CD8-positive, alpha-beta memory T cell (primary cell): ENCODE results near the gene CCNK. TPM values are rescaled to one million over a fixed set of nuclear protein-coding genes. Genes with fewer than 3 reads are reported as not detected.

Experiments used
- CTCF ChIA-PET: fragments of 350-600 bp; sonication (Branson Sonifier 250); formaldehyde crosslinking; loops from one replicate; lab custom pipeline; 2021; ENCODE audit warnings: antibody characterized with exemption; lab: Charles Lee
- POLR2A ChIA-PET: fragments of 350-600 bp; sonication (Branson Sonifier 250); formaldehyde crosslinking; loops from one replicate; lab custom pipeline; 2021; ENCODE audit warnings: antibody characterized with exemption; lab: Charles Lee
- DNase-seq, 5 donors: peaks; one replicate each; pipeline versions ENCODE4 v3.0.0 to v3.0.0-alpha.2; 2020 to 2022; ENCODE audit warnings: mixed read lengths in 1 of 5
- H3K27ac ChIP-seq: one replicate; pipeline ENCODE4 v1.7.0; 2013; ENCODE audit warnings: low read depth, mild to moderate bottlenecking, low read length, moderate library complexity
- H3K27me3 ChIP-seq: 2 replicates; pipeline ENCODE4 v1.7.0; 2013; ENCODE audit warnings: low read length, mild to moderate bottlenecking; ENCODE audit not compliant: insufficient read depth, poor library complexity, severe bottlenecking
- H3K36me3 ChIP-seq: 2 replicates; pipeline ENCODE4 v1.7.0; 2013; ENCODE audit warnings: mild to moderate bottlenecking, low read length, moderate library complexity; ENCODE audit not compliant: insufficient read depth
- H3K4me1 ChIP-seq: 2 replicates; pipeline ENCODE4 v1.7.0; 2013; ENCODE audit warnings: mild to moderate bottlenecking, low read length, moderate library complexity; ENCODE audit not compliant: insufficient read depth
- H3K4me3 ChIP-seq: 2 replicates; pipeline ENCODE4 v1.7.0; 2013; ENCODE audit warnings: mild to moderate bottlenecking, low read length
- H3K9me3 ChIP-seq: 2 replicates; pipeline ENCODE4 v1.7.0; 2013; ENCODE audit warnings: mild to moderate bottlenecking, low read length
- H3K27ac Mint-ChIP-seq, 8 donors: one replicate each; pipeline ENCODE4 v1.8.0; 2020 to 2021; ENCODE audit warnings: mixed read lengths in 8 of 8, mild to moderate bottlenecking in 6 of 8, inconsistent platforms in 3 of 8, moderate library complexity in 3 of 8
- H3K27me3 Mint-ChIP-seq, 2 donors: one replicate each; pipeline ENCODE4 v1.8.0; 2020 to 2021; ENCODE audit warnings: mixed read lengths in 2 of 2, mild to moderate bottlenecking in 1 of 2, moderate library complexity in 1 of 2
- H3K36me3 Mint-ChIP-seq, 3 donors: one replicate each; pipeline ENCODE4 v1.8.0; 2020 to 2021; ENCODE audit warnings: mixed read lengths in 3 of 3, inconsistent platforms in 1 of 3, mild to moderate bottlenecking in 1 of 3
- H3K4me1 Mint-ChIP-seq, 3 donors: one replicate each; pipeline ENCODE4 v1.8.0; 2020 to 2021; ENCODE audit warnings: mixed read lengths in 3 of 3, inconsistent platforms in 1 of 3, mild to moderate bottlenecking in 1 of 3
- H3K4me3 Mint-ChIP-seq, 7 donors: one replicate each; pipeline ENCODE4 v1.8.0; 2020 to 2021; ENCODE audit warnings: mixed read lengths in 7 of 7, mild to moderate bottlenecking in 6 of 7, moderate library complexity in 4 of 7, inconsistent platforms in 2 of 7
- H3K9me3 Mint-ChIP-seq, 5 donors: one replicate each; pipeline ENCODE4 v1.8.0; 2020 to 2022; ENCODE audit warnings: mixed read lengths in 5 of 5, mild to moderate bottlenecking in 3 of 5, moderate library complexity in 2 of 5, inconsistent platforms in 1 of 5
- polyA plus RNA-seq: library from polyadenylated mRNA; unstranded; fragments of 300-500 nt; fragmentation: Illumina TruSeq; gene quantifications from one replicate; pipeline ENCODE4 v1.2.3, GENCODE V29; 2021
- total RNA-seq, 2 experiments: library from RNA; stranded (reverse); gene quantifications; one replicate each; pipeline ENCODE4 v1.2.3, GENCODE V29; 2021

Gene CCNK
- total and polyA plus RNA-seq, 3 experiments from 2014 or later = 16.4 to 115 (median 110) TPM

DNA sequence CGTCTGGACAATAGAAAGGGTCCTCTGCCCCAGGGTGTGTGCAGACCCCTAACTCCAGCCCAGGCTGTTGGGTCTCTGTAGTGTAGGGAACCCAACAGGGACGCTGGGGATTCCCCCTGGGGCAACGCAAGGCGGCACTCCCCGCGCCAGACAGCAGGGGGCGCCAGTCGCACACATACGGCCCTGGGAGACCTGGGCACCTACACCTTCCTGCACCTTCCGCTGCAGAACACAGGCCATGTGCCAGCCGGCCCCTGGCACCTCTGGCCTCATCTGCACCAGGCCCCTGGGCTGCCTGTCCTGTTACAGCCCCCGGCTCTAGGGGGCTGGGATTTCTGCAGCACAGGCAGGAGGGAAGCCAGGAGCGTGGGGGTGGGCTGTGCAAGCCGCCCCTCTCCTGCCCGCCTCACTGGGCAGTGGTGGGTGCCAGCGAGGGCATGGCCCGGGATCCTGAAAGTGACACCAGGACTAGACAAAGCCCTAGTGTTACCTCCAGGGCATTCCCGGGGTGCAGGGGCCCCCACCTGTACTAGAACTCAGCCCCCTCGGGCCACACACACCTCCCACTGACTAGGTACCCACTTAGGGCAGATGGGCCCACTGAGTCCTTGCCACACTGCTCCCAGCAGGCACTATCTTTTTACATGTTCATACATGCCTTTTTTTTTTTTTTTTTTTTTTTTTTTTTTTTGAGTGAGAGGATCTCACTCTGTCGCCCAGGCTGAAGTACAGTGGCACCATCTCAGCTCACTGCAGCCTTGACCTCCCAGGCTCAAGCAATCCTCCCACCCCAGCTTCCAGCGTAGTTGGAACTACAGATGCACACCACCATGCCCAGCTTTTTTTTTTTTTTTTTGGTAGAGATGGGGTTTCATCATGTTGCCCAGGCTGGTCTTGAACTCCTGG lies 37.5 kb downstream of the CCNK start:
- no peaks in the 10 kb centered on the region for H3K9me3 ChIP-seq
- H3K27ac ChIP-seq = no peak overlapping the region
- Mint-ChIP-seq H3K27me3 (no peaks in the 10 kb centered on the region), H3K4me1 (peaks cover 0 to 3% (median 0%) of the 10 kb centered on the region in 3 donors), H3K27ac (no peak overlapping the region), H3K9me3 (no peaks in the 10 kb centered on the region), H3K36me3 (peaks cover 0 to 9% (median 0%) of the 10 kb centered on the region in 3 donors), H3K4me3 (no peak overlapping the region)
- ChIA-PET POLR2A (interaction anchor here (0.6 kb wide), 1 partner anchor 163 kb away, joined by 3 read pairs; no protein-coding TSS in a partner anchor), CTCF (interaction anchor here (0.6 to 1.5 kb wide), 7 partner anchors 27 to 110 kb away, joined by 3 to 8 read pairs (median 3); no protein-coding TSS in a partner anchor)
- no peaks in the 10 kb centered on the region for H3K27me3 ChIP-seq
- H3K36me3 ChIP-seq = no peaks in the 10 kb centered on the region
- DNase-seq = peak; percentile 69 to 85 (median 78)
- no peak overlapping the region for H3K4me3 ChIP-seq
- H3K4me1 ChIP-seq = no peaks in the 10 kb centered on the region

DNA sequence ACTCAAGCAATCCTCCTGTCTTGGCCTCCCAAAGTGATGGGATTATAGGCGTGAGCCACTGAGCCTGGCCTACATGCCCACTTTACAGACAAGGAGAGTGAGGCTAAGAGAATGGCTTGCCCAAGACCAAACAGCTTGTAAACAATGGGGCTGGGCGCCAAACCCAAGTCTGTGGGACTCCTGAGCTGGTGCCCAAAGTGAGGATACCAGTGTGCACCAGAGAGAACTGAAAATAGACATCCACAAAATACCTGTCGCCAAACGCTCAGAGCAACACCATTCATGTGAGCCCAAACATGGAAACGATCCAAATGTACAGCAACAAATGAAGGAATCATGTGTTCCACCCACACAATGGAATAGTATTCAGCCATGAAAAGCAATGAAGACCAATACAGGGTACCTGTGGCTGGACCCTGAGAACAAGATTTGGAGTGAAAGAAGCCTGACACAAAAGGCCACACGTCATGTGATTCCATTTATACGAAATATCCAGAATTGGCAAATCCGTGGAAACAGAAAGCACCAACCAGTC lies 38.2 kb downstream of the CCNK start:
- Mint-ChIP-seq H3K4me1 (peaks cover 0 to 3% (median 0%) of the 10 kb centered on the region in 3 donors), H3K27me3 (no peaks in the 10 kb centered on the region), H3K4me3 (no peak overlapping the region), H3K9me3 (no peaks in the 10 kb centered on the region), H3K27ac (peak overlapping the region in 1 of 8 donors; percentile 88), H3K36me3 (peaks cover 0 to 3% (median 0%) of the 10 kb centered on the region in 3 donors)
- H3K9me3 ChIP-seq = no peaks in the 10 kb centered on the region
- H3K4me3 ChIP-seq = no peak overlapping the region
- ChIA-PET CTCF (interaction anchor here (0.6 to 1.2 kb wide), 4 partner anchors 26 to 109 kb away, joined by 3 to 6 read pairs (median 3); no protein-coding TSS in a partner anchor), POLR2A (interaction anchor here (0.6 kb wide), 1 partner anchor 162 kb away, joined by 3 read pairs; no protein-coding TSS in a partner anchor)
- no peaks in the 10 kb centered on the region for H3K27me3 ChIP-seq
- peaks cover 1% of the 10 kb centered on the region for H3K4me1 ChIP-seq
- H3K27ac ChIP-seq = no peak overlapping the region
- DNase-seq = no peak
- no peaks in the 10 kb centered on the region for H3K36me3 ChIP-seq

DNA sequence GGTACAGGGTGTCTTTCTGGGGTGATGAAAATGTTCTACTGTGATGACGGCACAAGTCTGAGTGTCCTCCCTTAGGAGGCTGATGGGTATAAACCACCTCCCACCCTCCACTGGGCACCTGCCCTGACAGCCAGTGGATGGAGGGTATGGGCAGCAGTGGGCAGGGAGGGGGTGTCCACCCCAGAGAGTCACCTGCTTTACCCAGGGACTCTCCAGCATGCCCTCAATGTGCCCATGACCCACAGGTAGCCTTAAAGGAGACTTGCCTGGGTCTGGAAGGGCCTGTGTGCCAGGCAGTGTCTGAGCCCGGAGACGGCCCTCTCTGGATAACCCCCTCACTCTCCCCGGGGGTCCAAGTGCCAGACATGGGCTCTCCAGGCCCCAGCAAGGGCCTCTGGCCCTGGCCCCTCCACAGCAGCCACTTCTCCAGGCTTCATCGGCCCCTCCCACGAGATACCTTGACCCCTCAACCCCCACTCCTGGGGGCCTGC lies 38.8 kb downstream of the CCNK start:
- Mint-ChIP-seq H3K4me1 (peaks cover 2 to 7% (median 2%) of the 10 kb centered on the region in 3 donors), H3K4me3 (no peak overlapping the region), H3K36me3 (peaks cover 0 to 3% (median 0%) of the 10 kb centered on the region in 3 donors), H3K9me3 (no peaks in the 10 kb centered on the region), H3K27me3 (no peaks in the 10 kb centered on the region), H3K27ac (peak overlapping the region in 1 of 8 donors; percentile 60)
- H3K27me3 ChIP-seq = no peaks in the 10 kb centered on the region
- DNase-seq = peak in 1 of 5 donors; percentile 23
- H3K27ac ChIP-seq = no peak overlapping the region
- no peaks in the 10 kb centered on the region for H3K9me3 ChIP-seq
- H3K4me1 ChIP-seq = peaks cover 7% of the 10 kb centered on the region
- CTCF ChIA-PET = interaction anchor here (1.2 kb wide), 1 partner anchor 109 kb away, joined by 6 read pairs; no protein-coding TSS in a partner anchor
- POLR2A ChIA-PET = no interaction called here
- no peak overlapping the region for H3K4me3 ChIP-seq
- no peaks in the 10 kb centered on the region for H3K36me3 ChIP-seq

DNA sequence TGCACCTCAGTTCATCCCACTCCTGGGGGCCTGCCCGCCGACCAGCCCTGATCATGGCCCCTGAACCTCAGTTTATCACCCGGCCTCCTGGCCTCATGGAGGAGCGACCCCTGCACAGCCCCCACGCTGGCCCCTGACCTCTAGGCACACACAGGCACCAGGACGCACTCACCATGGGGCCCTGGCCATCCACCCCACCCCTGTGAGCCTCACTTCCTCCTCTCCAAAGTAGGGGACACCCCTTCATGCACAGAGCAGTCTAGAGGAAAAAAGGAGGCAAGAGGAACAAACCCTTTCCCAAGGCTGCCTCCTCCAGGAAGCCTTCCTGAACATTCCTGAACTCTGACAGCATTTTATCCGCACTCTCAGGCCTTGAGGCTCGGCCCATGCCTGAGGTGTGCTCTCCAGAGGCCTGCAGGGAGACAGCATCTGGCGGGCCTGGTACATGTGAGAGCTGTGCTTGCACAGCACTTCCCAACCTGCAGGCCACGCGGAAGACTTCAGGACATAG lies 39.4 kb downstream of the CCNK start:
- Histone ChIP-seq H3K27ac (no peak overlapping the region), H3K4me3 (no peak overlapping the region), H3K36me3 (no peaks in the 10 kb centered on the region), H3K4me1 (peaks cover 11% of the 10 kb centered on the region), H3K9me3 (no peaks in the 10 kb centered on the region), H3K27me3 (no peaks in the 10 kb centered on the region)
- Mint-ChIP-seq H3K36me3 (peaks cover 0 to 3% (median 0%) of the 10 kb centered on the region in 3 donors), H3K4me1 (peaks cover 6 to 13% (median 8%) of the 10 kb centered on the region in 3 donors), H3K9me3 (no peaks in the 10 kb centered on the region), H3K27ac (peak overlapping the region in 1 of 8 donors; percentile 60), H3K27me3 (no peaks in the 10 kb centered on the region), H3K4me3 (no peak overlapping the region)
- CTCF ChIA-PET = interaction anchor here (1.3 kb wide), 1 partner anchor 108 kb away, joined by 4 read pairs; no protein-coding TSS in a partner anchor
- POLR2A ChIA-PET = no interaction called here
- peak in 1 of 5 donors; percentile 32 for DNase-seq

DNA sequence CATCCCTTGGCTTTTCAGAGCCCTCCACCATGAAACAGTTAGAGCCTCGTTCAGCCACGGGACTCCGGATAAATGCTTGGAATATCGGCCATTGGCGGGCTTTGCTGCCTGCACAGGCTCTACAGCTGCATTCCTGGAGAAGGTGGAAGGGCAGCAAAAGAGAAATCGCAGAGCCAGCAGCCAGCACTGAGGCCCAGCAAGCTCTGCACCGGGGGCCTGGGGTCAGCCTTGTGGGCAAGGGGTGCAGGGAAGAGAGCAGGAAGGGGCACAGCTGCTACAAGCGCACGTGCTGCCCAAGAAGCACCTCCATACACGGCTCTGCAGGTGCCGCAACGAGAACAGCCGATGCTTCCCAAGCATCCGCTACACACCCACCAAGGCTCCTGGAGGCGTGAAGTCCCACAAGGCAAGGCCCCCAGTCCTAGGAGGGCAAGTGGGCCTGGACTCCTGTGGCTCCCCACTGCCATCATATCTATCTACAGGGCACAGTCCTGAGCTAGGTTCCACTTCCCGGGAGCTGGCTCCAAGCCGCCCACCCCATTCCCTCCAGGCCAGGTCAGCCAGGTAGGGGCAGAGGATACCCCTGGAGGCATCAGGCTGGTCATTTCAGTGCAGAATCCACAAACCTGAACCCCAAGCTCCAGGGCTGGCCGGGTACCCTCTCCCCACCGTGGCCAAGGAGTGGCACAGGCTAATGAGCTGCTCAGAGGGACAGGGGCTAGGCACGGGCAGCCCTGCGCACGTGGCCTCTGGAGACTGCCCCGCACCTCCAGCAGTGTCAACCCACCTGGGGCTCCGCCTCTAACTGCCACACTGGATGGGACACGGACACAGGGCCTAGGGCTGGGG lies 40.2 kb downstream of the CCNK start:
- no peaks in the 10 kb centered on the region for H3K9me3 ChIP-seq
- no peaks in the 10 kb centered on the region for H3K27me3 ChIP-seq
- no peak overlapping the region for H3K27ac ChIP-seq
- ChIA-PET CTCF (interaction anchor here (1.1 to 1.3 kb wide), 2 partner anchors 14 to 107 kb away, joined by 3 to 4 read pairs; no protein-coding TSS in a partner anchor), POLR2A (no interaction called here)
- peaks cover 6 to 18% (median 8%) of the 10 kb centered on the region in 3 donors for H3K4me1 Mint-ChIP-seq
- H3K4me3 ChIP-seq = no peak overlapping the region
- no peaks in the 10 kb centered on the region for H3K36me3 ChIP-seq
- H3K9me3 Mint-ChIP-seq = no peaks in the 10 kb centered on the region
- no peak for DNase-seq
- H3K36me3 Mint-ChIP-seq = peaks cover 0 to 3% (median 0%) of the 10 kb centered on the region in 3 donors
- H3K4me3 Mint-ChIP-seq = no peak overlapping the region
- H3K27me3 Mint-ChIP-seq = no peaks in the 10 kb centered on the region
- H3K27ac Mint-ChIP-seq = no peak overlapping the region
- H3K4me1 ChIP-seq = peaks cover 16% of the 10 kb centered on the region

DNA sequence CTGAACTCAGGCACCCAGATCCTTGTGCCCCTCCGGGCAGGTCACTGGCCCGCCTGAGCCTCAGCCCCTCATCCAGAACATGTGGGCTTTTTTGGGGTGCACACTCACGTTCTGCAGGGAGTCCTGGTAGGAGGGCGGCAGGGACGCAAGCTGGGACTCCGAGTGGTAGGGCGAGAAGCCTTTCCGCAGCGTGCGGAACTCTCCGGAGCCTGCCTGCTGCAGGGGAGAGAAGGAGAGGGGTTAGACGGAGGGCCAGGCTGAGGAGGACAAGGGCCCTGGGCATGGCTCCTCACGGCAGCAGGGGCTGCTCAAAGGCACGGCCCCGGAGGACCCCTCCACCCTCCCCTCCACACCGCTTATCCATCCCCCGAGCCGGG lies 40.8 kb downstream of the CCNK start:
- POLR2A ChIA-PET = no interaction called here
- H3K9me3 Mint-ChIP-seq = no peaks in the 10 kb centered on the region
- Histone ChIP-seq H3K4me3 (no peak overlapping the region), H3K27ac (no peak overlapping the region), H3K9me3 (no peaks in the 10 kb centered on the region), H3K4me1 (peaks cover 16% of the 10 kb centered on the region), H3K27me3 (no peaks in the 10 kb centered on the region), H3K36me3 (no peaks in the 10 kb centered on the region)
- no peaks in the 10 kb centered on the region for H3K27me3 Mint-ChIP-seq
- DNase-seq = no peak
- peaks cover 0 to 3% (median 0%) of the 10 kb centered on the region in 3 donors for H3K36me3 Mint-ChIP-seq
- H3K4me1 Mint-ChIP-seq = peaks cover 6 to 18% (median 8%) of the 10 kb centered on the region in 3 donors
- CTCF ChIA-PET = interaction anchor here (1.1 to 1.3 kb wide), 2 partner anchors 13 to 107 kb away, joined by 3 to 4 read pairs; no protein-coding TSS in a partner anchor
- no peak overlapping the region for H3K27ac Mint-ChIP-seq
- no peak overlapping the region for H3K4me3 Mint-ChIP-seq

DNA sequence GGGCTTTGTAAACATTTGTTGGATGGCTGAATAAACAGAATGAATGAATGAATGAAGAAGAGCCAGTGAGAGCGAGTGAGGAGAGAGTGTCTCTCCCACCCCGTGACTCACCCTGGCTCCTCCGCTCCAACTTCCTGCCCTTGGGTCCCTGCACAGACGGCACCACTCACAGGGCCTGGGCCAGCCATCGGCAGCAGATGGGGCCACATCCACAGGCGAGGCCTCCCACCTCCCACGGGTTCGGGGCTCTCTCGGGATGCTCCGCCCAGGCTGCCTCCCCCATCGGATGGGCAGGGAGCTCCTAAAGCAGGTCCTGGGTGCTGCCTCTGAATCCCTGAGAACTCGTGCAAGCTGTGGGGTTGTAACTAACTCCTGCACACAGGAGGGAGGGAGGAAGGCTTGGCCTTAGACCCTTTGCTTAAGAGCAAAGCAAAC lies 41.3 kb downstream of the CCNK start:
- Histone ChIP-seq H3K36me3 (no peaks in the 10 kb centered on the region), H3K27me3 (no peaks in the 10 kb centered on the region), H3K4me3 (no peak overlapping the region), H3K4me1 (peaks cover 16% of the 10 kb centered on the region), H3K9me3 (no peaks in the 10 kb centered on the region), H3K27ac (no peak overlapping the region)
- Mint-ChIP-seq H3K27me3 (no peaks in the 10 kb centered on the region), H3K27ac (no peak overlapping the region), H3K9me3 (no peaks in the 10 kb centered on the region), H3K4me1 (peaks cover 6 to 18% (median 8%) of the 10 kb centered on the region in 3 donors), H3K4me3 (no peak overlapping the region), H3K36me3 (peaks cover 0 to 3% (median 0%) of the 10 kb centered on the region in 3 donors)
- no peak for DNase-seq
- CTCF ChIA-PET = interaction anchor here (1.1 kb wide), 1 partner anchor 13 kb away, joined by 3 read pairs; no protein-coding TSS in a partner anchor
- POLR2A ChIA-PET = no interaction called here
